ENCODE results near the gene USP34.

- no peak for TF ChIP-seq RARB (CRISPR knock-in tag; IDR thresholded peaks at IDR 0.05)
- no peak for TF ChIP-seq POU6F1 (CRISPR knock-in tag; IDR thresholded peaks at IDR 0.05; ENCODE audit: borderline replicate concordance, low read depth)
- no peak for TF ChIP-seq TCF4 (CRISPR knock-in tag; IDR thresholded peaks at IDR 0.05; ENCODE audit: borderline replicate concordance)
- TF ChIP-seq ZNF8 (CRISPR knock-in tag; IDR thresholded peaks at IDR 0.05) = no peak
- TF ChIP-seq, protein P1, sequence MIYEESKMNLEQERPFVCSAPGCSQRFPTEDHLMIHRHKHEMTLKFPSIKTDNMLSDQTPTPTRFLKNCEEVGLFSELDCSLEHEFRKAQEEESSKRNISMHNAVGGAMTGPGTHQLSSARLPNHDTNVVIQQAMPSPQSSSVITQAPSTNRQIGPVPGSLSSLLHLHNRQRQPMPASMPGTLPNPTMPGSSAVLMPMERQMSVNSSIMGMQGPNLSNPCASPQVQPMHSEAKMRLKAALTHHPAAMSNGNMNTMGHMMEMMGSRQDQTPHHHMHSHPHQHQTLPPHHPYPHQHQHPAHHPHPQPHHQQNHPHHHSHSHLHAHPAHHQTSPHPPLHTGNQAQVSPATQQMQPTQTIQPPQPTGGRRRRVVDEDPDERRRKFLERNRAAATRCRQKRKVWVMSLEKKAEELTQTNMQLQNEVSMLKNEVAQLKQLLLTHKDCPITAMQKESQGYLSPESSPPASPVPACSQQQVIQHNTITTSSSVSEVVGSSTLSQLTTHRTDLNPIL (CRISPR knock-in tag; IDR thresholded peaks at IDR 0.05; ENCODE audit: low read depth) = no peak
- no peak for TF ChIP-seq PATZ1 (CRISPR knock-in tag; IDR thresholded peaks at IDR 0.05; ENCODE audit: borderline replicate concordance)
- no peak for TF ChIP-seq ZFP30 (CRISPR knock-in tag; IDR thresholded peaks at IDR 0.05)
Measured at GRCh38 chr2:61512768-61513398, 42.0 kb upstream of the USP34 start.
